Activated CD4-positive, alpha-beta T cell treated with anti-CD3 and anti-CD28 coated beads for 1 hour (primary cell): ENCODE measurements around the gene GPR18.
"Not testable (repeated sequence)": the region's sequence is repeated elsewhere in the genome, so short reads cannot be mapped to it uniquely, and the experiment has no call there.

Experiments used
- DNase-seq: peaks from one replicate; pipeline ENCODE4 v3.0.0-alpha.2; 2020

GPR18 gene

GRCh38 chr13:99227909-99228688 is 30.1 kb downstream of the GPR18 start:
- DNase-seq: no peak

GRCh38 chr13:99227331-99227900 is 30.8 kb downstream of the GPR18 start:
- no peak for DNase-seq

DNA sequence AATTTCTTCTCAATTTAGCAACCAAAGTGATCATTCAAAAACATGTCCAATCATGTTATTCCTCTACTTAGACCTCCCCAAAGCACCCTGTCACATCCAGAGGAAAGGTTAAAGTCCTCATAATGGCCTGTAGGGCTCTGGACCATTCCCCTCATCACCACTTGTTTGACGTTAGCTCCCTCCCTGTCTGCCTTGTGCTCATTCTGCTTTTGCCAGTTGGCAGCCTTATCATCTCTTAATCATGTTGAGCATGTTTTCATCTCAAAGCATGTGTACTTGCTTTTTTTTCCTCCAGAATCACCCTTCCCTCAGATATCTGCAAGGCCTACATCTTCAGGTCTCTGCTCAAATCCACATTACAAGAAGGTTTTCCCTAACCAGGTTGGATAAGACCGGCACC is 31.7 kb downstream of the GPR18 start:
- no peak for DNase-seq

GRCh38 chr13:99225078-99225477 is 33.1 kb downstream of the GPR18 start:
- DNase-seq: no peak

DNA sequence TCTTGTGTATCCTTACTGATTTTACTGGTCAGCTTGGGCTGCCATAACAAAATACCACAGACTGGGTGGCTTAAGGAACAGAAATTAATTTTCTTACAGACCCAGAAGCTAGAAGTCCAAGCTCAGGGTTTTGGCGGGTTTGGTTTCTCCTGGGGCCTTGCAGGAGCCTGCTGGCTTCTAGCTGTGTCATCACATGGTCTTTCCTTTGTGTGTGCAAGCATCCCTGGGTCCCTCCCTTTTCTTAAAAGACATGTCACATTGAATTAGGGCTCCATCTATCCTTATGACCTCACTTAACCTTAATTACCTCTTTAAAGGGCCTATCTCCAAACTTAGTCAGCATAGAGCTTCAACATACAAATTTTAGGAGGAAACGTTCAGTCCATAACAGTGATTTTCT is 34.2 kb downstream of the GPR18 start:
- DNase-seq: no peak

DNA sequence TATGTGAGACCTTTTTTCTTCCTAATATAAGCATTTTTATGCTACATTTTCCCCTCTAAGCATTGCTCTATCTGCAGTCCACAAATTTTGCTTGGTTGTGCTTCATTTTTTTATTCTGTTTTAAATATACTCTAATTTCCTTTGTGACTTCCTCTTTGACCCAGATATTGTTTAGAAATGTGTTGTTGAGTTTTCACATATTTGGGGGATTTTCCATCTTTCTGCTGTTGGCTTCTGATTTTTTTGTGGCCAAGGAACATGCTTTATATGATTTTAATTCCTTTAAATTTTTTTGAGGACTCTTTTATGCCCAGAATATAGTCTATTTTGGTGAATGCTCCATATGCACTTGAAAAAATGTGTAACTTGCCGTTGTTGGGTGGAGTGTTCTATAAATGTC is 34.6 kb downstream of the GPR18 start:
- DNase-seq: no peak

- no peak for DNase-seq
Observed at GRCh38 chr13:99221567-99222239, 36.5 kb downstream of the GPR18 start.

DNA sequence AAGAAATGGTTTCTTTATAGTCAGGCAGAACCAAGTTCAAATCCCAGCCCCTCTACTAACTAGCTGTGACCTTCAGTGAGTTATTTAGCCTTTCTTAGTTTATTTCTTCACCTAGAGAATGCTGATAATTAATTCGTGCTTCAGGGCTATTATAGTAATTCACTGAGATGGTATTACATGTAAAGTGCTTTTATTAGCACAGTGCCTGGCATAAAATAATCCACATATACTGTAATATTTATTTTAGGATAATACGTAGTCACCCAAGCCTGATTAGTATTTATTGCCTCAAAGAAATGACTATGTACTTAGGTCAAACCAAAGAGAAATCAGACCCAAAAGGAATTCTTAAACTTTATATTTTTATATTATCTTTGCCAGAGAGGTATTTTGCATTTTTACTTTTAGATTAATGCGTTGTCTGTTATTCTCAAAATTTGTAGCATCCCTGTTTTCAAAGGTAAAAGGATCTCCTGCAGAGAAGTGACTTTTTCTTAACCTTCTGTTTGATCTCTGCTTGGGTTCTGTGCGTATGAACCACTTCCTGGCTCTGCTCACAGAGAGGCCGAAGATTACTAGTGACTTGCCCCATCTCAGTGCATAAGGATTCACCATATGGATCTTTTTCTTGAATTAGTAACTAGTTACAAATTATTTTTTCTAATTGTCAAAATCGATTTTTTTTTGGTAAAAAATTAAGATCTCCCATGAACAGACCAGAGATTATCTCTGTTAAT is 37.8 kb downstream of the GPR18 start:
- DNase-seq: no peak

DNA sequence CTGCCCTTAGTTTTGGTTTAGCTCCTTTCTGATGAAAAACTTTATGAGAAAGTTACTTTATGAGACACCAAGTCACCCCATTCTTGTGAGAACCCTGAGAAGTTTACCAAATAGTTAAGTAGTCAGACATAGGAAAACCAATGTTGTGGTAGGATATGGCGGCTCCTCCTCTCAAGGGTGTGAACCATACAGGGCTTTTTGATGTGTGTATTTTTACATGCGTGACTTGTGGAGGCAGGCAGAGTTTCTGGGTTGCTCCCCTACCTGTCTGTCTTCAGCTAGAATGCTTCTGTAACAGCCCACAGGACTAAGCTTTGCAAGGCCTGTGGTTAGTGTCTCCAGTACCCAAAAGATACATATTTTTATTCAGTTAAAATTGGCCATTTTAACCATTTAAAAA is 39.2 kb downstream of the GPR18 start:
- peak; percentile 47 for DNase-seq

DNA sequence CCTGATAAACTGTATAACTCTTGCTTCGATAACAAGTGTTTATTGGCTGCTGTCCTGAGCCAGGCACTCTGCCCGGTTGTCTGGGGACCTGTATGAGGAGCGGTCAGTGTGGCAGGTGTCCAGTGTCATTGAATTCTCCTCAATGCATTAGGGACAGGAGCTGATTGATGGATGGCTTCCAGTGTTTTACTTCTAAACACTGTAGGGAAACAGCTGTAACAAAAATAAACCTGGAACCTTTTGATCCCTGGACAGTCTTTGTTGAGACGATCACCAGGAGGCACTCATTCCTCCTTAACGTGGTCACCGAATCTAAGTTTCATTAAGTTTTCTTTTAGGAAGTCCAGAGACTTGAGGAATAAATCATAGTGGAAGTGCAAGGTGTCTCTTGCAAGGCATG is 39.6 kb downstream of the GPR18 start:
- DNase-seq: no peak

GRCh38 chr13:99218126-99218525 is 40.1 kb downstream of the GPR18 start:
- no peak for DNase-seq

DNA sequence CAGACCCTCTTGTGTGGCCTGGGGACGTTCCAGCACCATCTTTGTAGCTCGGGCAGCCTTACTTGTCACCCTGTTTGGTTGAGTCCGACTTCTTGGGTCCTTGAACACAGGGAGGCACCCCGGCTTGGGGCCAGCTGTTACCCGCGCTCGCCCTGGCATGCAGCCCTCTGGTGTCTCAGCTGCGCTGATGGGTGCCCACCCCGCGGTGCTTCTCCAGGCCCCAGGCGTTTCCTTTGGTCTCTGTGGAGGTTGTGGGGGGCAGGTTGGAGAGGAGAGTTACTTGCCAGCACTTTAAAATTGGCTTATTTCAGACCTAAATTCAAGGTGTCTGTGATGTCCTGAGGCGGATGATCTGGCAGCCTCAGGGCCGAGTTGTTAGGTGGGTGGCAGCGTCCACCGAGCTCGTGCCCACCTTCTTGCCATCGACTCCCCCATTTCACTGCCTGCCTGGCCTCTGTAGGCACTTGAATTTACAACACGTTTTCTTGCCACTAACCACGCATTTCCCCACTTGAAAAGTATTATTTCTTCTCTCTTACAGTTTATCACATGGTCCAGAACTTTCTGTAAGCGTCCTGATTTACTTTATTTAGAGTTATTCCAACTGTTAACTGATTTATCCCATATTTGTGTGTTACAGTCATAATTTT is 40.6 kb downstream of the GPR18 start:
- DNase-seq: no peak

DNA sequence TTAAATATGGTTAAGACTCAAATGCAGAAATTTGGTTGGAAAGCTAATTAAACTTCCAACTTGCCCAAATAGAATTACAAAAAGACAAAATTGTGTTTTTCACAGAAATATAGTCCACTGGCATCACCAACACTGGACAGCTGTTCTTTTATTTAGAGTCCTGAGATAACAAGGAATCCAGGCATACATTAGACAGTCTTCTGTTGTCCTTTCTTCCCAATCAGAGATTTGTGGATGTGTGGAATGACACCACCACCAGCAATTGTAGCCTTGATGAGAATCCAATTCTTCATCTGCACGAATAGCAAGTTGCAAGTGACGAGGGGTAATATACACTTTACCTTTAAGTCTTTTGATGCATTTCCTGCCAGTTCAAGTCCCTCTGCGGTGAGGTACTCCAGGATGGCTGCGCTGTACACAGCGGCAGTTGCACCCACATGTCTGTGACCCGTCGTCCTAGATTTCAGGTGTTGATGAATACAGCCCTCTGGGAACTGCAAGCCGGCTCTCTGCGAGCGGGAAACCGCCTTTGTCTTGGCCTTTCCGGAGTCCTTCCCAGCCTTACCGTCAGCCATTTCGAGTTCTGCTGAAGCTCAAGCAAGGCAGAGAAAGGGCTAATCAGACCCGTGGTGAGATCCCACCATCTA is 42.9 kb downstream of the GPR18 start:
- DNase-seq: peak; percentile 44

DNA sequence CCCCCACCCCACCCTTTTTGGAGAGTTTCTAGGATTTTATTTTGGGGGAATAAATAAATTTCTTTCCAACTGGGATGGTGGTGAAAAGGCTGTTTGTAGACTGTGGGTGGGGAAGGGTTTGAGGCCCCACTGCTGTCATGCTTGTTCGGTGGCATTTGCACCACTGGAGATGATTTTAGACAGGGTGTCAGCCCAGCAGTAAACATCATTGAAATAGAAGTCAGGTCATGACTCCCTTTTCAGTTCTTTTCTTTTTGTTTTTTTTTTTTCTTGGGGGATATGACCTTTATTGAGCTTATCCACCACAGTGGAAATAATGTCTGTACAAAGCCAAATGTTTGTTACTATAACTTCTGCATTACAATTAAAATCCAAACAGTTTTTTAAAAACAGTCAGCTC is 43.4 kb downstream of the GPR18 start:
- no peak for DNase-seq

DNA sequence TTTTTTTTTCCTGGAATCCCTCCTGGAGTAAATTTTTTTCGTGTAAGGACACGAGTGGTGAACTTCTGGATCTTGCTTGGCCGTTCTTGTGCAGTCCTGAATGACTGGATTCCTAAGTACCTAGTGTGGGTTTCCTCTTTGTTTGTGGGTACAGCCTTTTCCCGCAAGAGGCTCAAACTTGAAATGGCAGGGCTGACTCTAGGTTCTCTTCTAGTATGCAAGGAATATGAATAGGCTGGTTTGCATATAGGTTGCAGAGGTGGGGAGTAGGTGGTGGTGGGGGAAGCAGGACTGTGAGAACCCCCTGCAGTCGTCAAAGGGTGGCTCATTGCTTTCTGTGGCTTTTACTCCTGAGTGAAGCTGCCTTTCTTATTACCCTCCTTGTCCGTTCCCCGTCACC is 43.9 kb downstream of the GPR18 start:
- DNase-seq: no peak

GRCh38 chr13:99211421-99212035 is 46.7 kb downstream of the GPR18 start:
- no peak for DNase-seq

DNA sequence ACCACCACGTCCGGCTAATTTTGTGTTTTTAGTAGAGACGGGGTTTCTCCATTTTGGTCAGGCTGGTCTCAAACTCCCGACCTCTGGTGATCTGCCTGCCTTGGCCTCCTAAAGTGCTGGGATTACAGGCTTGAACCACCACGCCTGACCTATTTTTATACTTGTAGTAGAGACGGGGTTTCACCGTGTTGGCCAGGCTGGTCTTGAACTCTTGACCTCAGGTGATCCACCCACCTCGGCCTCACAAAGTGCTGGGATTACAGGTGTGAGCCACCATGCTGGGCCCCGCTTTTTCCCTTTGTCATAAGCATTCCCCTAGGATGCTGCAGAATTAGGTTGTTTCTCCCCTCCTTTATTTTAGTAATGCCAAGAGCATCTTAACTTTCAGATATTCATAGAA is 47.6 kb downstream of the GPR18 start:
- not testable (repeated sequence) for DNase-seq

DNA sequence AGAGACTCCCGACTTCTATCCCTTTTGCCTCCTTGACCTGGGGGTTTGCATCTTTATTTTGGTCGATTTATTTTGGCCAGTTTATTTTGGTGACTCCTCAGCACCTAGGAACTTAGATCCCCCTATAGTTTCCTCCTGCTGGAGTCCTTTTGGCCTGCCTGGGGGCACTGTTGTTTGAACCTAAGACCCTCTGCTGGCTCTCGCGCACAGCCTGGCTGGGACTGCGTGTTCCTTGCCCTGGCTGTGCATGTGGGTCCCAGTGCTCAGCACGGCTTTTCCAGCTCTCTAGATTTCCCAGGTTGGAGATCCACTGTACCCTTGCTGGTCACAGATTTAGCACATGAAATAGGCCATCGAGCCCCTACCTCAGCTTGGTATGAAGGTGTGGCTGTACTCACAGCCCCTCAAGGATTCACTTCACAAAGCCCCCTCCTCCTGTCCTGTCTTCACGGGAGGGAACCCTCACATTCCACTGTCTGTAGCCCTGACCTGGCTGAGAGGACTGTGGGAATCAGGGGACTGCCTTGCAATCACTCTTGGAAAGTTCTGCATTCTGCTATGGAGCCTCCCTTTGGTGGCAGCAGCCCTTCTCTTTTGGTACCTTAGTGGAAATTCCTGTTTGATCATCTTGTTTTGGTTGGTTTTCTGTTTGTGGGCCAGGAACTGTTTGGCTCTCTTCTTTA is 49.2 kb downstream of the GPR18 start:
- DNase-seq: no peak

- no peak for DNase-seq
Observed at GRCh38 chr13:99208185-99208584, 50.0 kb downstream of the GPR18 start.

DNA sequence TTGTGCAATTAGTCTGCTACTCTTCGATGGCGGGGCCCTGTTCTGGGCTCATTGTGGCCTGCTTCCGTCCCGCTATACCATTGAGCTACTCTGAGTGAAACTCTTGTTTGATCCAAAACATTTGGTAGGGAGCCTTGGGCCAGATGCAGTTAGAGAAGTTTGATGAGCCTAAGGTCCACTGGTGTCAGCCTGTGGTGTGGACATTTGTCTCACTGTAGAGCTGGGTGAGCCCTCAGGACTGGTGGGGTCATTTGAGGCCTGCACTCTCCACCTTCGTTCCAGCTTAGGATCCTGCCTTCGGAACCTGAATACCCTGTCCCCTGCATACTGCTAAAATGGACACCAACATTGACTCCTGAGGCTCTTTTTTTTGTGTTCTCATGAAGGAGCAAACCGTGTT is 50.7 kb downstream of the GPR18 start:
- no peak for DNase-seq

DNA sequence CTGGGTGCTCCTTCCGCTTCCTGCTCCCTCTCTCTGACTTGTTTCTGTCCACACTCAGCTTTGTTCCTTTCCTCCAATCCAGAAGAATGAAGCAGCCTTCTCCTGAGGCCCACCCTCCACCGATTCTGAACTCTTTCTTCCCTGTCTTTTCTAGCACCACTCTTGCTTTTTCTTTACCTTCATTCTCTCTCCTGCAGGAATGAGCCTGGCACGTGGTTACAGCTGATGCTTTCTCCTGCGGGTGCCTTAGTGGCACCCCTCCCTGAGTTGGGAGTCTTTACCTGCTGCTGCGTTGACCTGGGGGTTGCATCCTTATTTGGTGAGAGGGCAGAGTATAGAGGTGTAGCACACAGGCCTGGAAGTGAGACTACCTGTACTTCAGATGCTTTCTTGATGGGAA is 51.3 kb downstream of the GPR18 start:
- no peak for DNase-seq

- no peak for DNase-seq
Observed at GRCh38 chr13:99206226-99206625, 52.0 kb downstream of the GPR18 start.
